ENCODE results near the gene CELSR2. TPM values are rescaled to one million over a fixed set of nuclear protein-coding genes. Genes with fewer than 3 reads are reported as not detected.

Gene CELSR2
- total RNA-seq, 1 donor: 1.4 TPM

- peaks cover 12% of the 10 kb centered on the region for H3K4me1 ChIP-seq (ENCODE audit: insufficient read depth, low read length)
- H3K27me3 ChIP-seq (ENCODE audit: insufficient read depth, low read length): peaks cover 8% of the 10 kb centered on the region
- no peak overlapping the region for H3K4me3 ChIP-seq (ENCODE audit: low read length)
- H3K9me3 ChIP-seq (ENCODE audit: low read depth, low read length): no peaks in the 10 kb centered on the region
These were observed 3.0 kb downstream of the CELSR2 start for GRCh38 chr1:109252167-109252892.

GRCh38 chr1:109252893-109253802 is 3.8 kb downstream of the CELSR2 start:
- Histone ChIP-seq H3K4me3 (ENCODE audit: low read length) (no peak overlapping the region), H3K9me3 (ENCODE audit: low read depth, low read length) (no peaks in the 10 kb centered on the region), H3K4me1 (ENCODE audit: insufficient read depth, low read length) (peaks cover 12% of the 10 kb centered on the region), H3K27me3 (ENCODE audit: insufficient read depth, low read length) (peaks cover 8% of the 10 kb centered on the region)

DNA sequence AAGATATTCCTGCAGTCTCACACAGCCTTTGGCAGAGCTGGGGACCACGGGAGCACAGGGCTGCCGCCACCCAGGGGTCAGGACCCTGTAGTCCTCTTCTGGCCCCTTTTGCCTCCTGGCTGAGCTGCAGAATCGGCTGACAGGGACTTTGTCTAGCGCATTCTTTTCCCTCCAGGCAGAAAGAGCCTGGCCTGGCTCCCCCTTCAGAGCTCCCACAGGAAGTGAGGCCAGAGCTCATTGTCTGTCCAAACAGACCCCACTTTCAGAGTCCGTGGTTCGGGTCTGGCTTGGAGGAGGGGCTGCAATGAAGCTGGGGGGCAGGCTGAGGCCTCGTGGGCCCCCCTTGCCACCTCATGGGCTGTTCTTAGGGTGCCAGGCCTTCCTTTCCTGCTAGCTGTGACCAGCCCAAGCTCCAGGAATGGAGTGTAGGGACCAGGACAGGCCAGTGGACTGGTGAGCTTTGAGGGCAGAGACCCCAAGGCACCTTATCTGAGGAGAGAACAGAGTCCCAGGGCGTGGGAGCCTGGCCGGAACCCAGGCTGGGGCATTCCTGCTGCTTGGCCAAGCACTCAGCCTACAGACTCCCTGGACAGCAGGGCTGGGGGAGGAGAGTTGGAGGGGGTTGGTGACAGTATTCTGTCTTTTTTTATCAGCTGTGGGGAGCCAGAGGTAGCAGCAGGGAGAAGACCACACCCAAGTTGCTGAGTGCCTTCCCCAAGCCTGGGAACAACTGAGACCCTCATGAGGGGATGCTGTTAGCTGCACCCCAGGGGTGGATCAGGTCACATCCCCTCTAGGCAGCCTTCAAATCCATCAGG is 4.7 kb downstream of the CELSR2 start:
- Histone ChIP-seq H3K27me3 (ENCODE audit: insufficient read depth, low read length) (peaks cover 8% of the 10 kb centered on the region), H3K4me3 (ENCODE audit: low read length) (no peak overlapping the region), H3K9me3 (ENCODE audit: low read depth, low read length) (no peaks in the 10 kb centered on the region), H3K4me1 (ENCODE audit: insufficient read depth, low read length) (peaks cover 8% of the 10 kb centered on the region)

DNA sequence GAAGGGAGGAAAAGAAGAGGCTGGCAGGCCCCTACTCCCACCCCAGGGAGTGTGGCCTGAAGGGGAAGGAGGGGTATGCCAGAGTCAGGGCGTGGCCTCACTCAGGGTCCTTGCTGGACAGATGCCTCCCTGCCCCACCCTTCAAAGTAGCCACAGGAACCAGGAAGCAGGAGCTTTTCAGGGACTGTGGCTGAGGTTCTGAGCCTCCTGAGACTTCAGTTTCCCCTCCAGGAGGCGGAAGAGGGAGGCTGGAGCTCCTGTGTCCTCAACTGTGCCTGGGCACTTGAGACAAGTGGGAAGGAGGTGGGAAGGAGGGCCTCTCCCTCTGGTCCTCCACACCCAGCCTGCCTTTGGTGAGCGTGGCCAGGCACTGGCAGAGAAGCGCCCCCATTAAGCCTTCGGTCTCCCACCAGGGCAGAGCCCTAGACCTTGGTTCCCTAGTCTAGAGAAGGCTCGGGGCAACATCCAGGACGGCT is 5.3 kb downstream of the CELSR2 start:
- Histone ChIP-seq H3K9me3 (ENCODE audit: low read depth, low read length) (no peaks in the 10 kb centered on the region), H3K27me3 (ENCODE audit: insufficient read depth, low read length) (peaks cover 8% of the 10 kb centered on the region), H3K4me3 (ENCODE audit: low read length) (no peak overlapping the region), H3K4me1 (ENCODE audit: insufficient read depth, low read length) (peaks cover 5% of the 10 kb centered on the region)

DNA sequence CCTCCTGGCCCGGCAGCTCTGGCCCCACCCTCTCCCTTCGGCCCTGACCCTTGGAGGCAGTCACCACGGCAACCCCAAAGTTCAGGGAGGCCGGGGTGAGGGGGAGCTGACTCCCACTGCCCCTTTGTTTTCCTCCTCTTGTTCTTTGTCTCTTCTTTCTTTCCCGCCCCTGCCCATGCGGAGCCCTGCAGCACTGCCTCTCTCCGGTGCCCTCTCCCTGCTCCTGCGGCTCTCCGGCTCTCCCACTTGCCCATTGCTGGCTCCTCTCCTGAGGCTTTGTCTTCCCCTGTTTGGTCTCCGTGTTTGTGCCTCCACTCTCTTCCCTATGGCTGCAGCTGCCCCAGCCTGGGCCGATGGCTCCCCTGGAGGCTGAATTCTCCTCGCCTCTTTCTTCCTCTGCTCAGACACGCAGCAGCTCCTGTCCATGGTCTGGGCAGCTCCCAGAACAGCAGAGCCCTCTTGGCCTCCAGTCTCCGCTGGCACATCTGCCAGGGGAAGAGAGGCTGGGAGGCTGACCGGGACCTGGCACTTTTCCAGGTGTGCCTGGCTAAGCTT is 5.8 kb downstream of the CELSR2 start:
- no peak overlapping the region for H3K4me3 ChIP-seq (ENCODE audit: low read length)
- peaks cover 3% of the 10 kb centered on the region for H3K4me1 ChIP-seq (ENCODE audit: insufficient read depth, low read length)
- H3K27me3 ChIP-seq (ENCODE audit: insufficient read depth, low read length): peaks cover 7% of the 10 kb centered on the region
- no peaks in the 10 kb centered on the region for H3K9me3 ChIP-seq (ENCODE audit: low read depth, low read length)

GRCh38 chr1:109255678-109256077 is 6.3 kb downstream of the CELSR2 start:
- H3K9me3 ChIP-seq (ENCODE audit: low read depth, low read length): no peaks in the 10 kb centered on the region
- H3K4me3 ChIP-seq (ENCODE audit: low read length): no peak overlapping the region
- H3K27me3 ChIP-seq (ENCODE audit: insufficient read depth, low read length): peaks cover 2% of the 10 kb centered on the region
- no peaks in the 10 kb centered on the region for H3K4me1 ChIP-seq (ENCODE audit: insufficient read depth, low read length)

DNA sequence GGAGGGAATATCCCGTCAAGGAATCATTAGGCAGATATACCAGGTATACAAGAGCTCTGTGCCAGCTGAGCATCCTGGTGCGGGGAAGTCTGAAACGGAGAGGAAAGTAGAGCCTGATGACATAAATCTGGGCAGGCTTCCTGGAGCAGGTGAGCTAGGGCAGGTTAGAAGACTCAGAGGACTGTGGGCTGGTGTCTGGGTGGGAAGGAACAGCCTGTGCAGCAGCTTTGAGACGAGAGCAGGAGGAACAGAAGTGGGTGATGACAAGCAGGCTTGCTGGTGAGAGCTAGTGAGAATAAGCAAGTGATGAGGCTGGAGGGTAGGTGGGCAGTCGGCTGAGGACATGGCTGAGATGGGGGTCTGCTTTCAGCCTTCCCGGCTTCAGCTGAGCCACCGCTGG is 6.7 kb downstream of the CELSR2 start:
- no peaks in the 10 kb centered on the region for H3K27me3 ChIP-seq (ENCODE audit: insufficient read depth, low read length)
- H3K4me3 ChIP-seq (ENCODE audit: low read length): no peak overlapping the region
- no peaks in the 10 kb centered on the region for H3K9me3 ChIP-seq (ENCODE audit: low read depth, low read length)
- no peaks in the 10 kb centered on the region for H3K4me1 ChIP-seq (ENCODE audit: insufficient read depth, low read length)

DNA sequence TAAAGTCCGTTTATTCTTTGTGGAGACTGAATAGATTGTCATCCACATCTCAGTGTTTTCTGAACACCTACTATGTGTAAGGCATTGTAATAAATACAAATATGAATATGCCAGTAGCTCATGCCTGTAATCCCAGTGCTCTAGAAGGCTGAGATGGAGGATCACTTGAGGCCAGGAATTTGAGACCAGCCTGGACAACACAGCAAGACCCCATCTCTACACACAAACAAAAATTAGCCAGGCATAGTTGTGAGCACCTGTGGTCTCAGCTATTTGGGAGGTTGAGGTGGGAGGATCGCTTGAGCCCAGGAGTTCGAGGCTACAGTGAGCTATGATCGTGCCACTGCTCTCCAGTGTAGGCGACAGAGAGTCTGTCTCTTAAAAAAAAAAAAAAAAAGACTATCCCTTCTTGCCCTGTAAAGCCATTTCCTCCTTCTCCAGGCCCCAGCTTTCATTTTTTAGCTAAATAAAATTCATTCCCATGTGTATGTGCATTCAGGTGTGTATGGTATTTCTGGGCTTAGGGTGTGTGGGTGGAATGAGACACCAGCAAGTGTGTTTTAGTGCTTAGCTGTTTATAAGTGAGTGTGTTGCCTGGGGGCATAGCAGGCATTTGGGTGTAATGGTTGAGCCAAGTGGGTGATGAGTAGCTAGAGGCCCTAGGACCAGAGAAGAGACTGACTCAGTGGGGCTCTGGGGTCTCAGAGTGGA is 7.8 kb downstream of the CELSR2 start:
- no peak overlapping the region for H3K4me3 ChIP-seq (ENCODE audit: low read length)
- no peaks in the 10 kb centered on the region for H3K9me3 ChIP-seq (ENCODE audit: low read depth, low read length)
- H3K4me1 ChIP-seq (ENCODE audit: insufficient read depth, low read length): no peaks in the 10 kb centered on the region
- H3K27me3 ChIP-seq (ENCODE audit: insufficient read depth, low read length): no peaks in the 10 kb centered on the region

DNA sequence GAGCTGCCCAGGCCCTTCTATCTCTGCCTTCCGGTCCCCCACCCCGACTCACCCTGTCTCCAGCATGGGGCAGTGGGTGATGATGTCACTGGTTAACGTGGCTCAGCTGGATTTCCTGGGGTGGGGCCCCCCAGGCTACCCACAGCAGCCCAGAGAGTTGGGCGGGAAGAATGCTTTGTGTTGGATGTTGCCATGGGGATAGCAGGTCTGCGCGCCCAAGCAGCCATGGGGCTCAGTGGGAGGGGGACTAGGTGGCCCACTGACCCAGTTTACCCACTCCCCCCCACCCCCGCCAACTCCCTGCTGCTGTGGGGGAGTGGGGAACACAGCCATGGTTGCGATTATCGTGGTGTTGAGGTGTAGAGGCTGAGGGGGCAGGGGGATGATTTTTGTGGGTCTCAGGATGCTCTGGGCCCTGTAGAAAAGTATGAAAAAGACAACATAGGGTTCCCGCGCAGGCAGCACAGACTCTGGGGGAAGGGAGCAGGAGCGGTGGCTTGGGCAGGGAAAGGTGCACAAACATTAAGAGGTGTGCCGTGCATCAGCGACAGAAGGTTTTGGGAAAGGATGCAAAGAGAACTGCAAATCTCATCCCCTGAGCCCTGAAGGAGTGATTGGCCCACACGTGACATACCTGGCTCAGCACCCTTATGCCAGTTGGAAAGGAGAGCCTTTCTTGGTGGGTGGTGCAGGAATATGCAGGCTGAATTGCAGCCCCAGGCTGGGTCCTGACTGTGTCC is 8.5 kb downstream of the CELSR2 start:
- Histone ChIP-seq H3K27me3 (ENCODE audit: insufficient read depth, low read length) (no peaks in the 10 kb centered on the region), H3K4me1 (ENCODE audit: insufficient read depth, low read length) (no peaks in the 10 kb centered on the region)

DNA sequence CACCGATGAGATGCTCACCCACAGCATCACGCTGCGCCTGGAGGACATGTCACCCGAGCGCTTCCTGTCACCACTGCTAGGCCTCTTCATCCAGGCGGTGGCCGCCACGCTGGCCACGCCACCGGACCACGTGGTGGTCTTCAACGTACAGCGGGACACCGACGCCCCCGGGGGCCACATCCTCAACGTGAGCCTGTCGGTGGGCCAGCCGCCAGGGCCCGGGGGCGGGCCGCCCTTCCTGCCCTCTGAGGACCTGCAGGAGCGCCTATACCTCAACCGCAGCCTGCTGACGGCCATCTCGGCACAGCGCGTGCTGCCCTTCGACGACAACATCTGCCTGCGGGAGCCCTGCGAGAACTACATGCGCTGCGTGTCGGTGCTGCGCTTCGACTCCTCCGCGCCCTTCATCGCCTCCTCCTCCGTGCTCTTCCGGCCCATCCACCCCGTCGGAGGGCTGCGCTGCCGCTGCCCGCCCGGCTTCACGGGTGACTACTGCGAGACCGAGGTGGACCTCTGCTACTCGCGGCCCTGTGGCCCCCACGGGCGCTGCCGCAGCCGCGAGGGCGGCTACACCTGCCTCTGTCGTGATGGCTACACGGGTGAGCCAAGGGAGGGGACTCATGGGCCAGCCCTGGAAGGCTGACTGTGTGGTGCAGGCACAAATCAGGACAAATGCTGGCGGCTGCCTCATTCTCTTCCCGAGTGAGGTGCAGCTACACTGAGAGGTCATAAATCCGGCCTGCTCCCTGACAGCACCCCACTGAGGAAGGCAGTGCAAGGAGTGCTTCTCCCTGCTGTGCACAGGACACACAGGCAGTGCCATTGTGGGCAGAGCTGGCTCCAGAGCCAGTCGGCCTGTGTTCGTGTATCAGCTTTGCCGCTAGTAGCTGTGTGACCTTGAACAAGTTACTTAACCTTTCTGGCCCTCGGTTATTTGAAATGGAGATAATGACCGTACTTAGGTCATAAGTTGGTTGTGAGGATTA is 9.4 kb downstream of the CELSR2 start:
- H3K27me3 ChIP-seq (ENCODE audit: insufficient read depth, low read length): no peaks in the 10 kb centered on the region
- H3K4me1 ChIP-seq (ENCODE audit: insufficient read depth, low read length): peaks cover 4% of the 10 kb centered on the region
- H3K4me3 ChIP-seq (ENCODE audit: low read length): no peak overlapping the region
- no peaks in the 10 kb centered on the region for H3K9me3 ChIP-seq (ENCODE audit: low read depth, low read length)

More for the DNA sequence above, 8.5 kb downstream of the CELSR2 start:
- H3K4me3 ChIP-seq (ENCODE audit: low read length): no peak overlapping the region
- H3K9me3 ChIP-seq (ENCODE audit: low read depth, low read length): no peaks in the 10 kb centered on the region

DNA sequence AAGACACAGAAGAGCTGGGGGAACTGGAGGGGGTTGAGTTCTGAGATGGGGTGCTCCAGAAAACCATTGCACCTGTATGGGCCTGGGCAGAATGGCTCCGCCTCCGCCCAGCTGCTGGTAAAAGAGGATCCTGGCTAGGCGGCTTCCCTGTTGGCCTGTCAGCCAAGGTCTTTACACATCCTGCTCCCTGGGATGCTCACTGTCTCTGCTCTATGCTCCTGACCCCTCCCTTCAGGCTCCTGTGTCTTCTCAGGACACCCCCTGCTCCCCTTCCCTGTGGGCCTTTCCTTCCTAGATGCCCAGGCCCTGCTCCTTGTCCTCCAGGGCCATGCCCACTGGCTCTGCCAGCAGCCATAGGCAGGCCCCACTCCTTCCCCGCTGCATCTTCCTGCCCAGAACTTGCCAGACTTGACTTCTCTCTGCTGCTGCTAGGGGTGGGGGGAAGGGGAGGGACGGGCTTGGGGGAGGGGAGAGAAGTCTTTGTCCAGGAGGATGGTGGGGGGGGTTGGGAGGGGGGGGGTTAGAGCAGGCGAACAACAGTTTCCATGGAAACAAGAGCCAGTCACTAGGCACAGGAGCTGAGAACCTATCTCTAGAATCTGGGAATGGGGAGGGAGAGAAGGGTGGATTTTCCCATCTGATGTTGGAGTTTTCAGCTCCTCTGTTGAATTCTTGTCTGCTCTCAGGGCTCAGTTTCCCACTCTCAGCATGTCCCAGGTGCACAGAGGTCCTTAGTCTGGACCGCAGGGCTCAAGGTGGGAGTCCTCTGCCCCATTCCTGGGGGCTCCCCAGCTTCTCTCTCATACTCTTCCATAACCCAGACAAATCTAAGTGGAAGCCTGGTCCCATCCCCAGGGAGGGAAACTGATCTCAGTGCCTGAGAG is 10.6 kb downstream of the CELSR2 start:
- peaks cover 4% of the 10 kb centered on the region for H3K4me1 ChIP-seq (ENCODE audit: insufficient read depth, low read length)
- H3K9me3 ChIP-seq (ENCODE audit: low read depth, low read length): no peaks in the 10 kb centered on the region
- no peaks in the 10 kb centered on the region for H3K27me3 ChIP-seq (ENCODE audit: insufficient read depth, low read length)
- H3K4me3 ChIP-seq (ENCODE audit: low read length): no peak overlapping the region

DNA sequence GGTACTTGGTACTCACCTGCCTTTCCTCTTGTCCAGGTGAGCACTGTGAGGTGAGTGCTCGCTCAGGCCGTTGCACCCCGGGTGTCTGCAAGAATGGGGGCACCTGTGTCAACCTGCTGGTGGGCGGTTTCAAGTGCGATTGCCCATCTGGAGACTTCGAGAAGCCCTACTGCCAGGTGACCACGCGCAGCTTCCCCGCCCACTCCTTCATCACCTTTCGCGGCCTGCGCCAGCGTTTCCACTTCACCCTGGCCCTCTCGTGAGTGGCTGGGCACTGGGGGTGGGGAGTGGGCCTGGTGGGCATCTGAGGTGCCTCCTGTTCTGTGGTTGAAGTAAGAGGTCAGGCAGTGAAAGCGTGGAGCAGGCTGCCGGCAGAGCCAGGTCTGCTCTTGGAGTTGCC is 11.7 kb downstream of the CELSR2 start:
- no peak overlapping the region for H3K4me3 ChIP-seq (ENCODE audit: low read length)
- no peaks in the 10 kb centered on the region for H3K9me3 ChIP-seq (ENCODE audit: low read depth, low read length)
- H3K27me3 ChIP-seq (ENCODE audit: insufficient read depth, low read length): no peaks in the 10 kb centered on the region
- H3K4me1 ChIP-seq (ENCODE audit: insufficient read depth, low read length): peaks cover 4% of the 10 kb centered on the region
